MCF 10A (cell line): ENCODE measurements around the gene RBM20. TPM values are rescaled to one million over a fixed set of nuclear protein-coding genes. Genes with fewer than 3 reads are reported as not detected.

Source experiments
- BruUV-seq: library from RNA; stranded (reverse); fragments of 400-500 nt; replicated peaks from 2 replicates; lab custom pipeline; 2021; lab: Mats Ljungman, UMichigan
- CTCF ChIA-PET: fragments of 300-600 bp; sonication (Branson Sonifier 250); formaldehyde crosslinking; extraction: SDS; loops from one replicate; lab custom pipeline; 2021; ENCODE audit warnings: antibody characterized with exemption, inconsistent platforms; lab: Yijun Ruan, JAX
- POLR2A ChIA-PET: fragments of 300-600, 350-650 bp; sonication (Branson Sonifier 250); formaldehyde crosslinking; extraction: SDS; loops from one replicate; lab custom pipeline; 2020; ENCODE audit warnings: antibody characterized with exemption, inconsistent platforms; lab: Yijun Ruan, JAX
- DNase-seq: peaks from one replicate; pipeline ENCODE4 v3.0.0-alpha.2; 2018; ENCODE audit not compliant: unreplicated experiment
- H3K27ac Mint-ChIP-seq: one replicate; pipeline ENCODE4 v1.8.0; 2022; ENCODE audit warnings: mild to moderate bottlenecking, low read depth, mixed read lengths; ENCODE audit not compliant: unreplicated experiment
- H3K27me3 Mint-ChIP-seq: one replicate; pipeline ENCODE4 v1.8.0; 2022; ENCODE audit warnings: mixed read lengths; ENCODE audit not compliant: insufficient read depth, unreplicated experiment
- H3K36me3 Mint-ChIP-seq: one replicate; pipeline ENCODE4 v1.8.0; 2022; ENCODE audit warnings: mild to moderate bottlenecking, moderate library complexity, mixed read lengths; ENCODE audit not compliant: insufficient read depth, unreplicated experiment
- H3K4me1 Mint-ChIP-seq: one replicate; pipeline ENCODE4 v1.8.0; 2022; ENCODE audit warnings: mixed read lengths; ENCODE audit not compliant: insufficient read depth, unreplicated experiment
- H3K4me3 Mint-ChIP-seq: one replicate; pipeline ENCODE4 v1.8.0; 2022; ENCODE audit warnings: mild to moderate bottlenecking, moderate library complexity, mixed read lengths; ENCODE audit not compliant: unreplicated experiment
- H3K9me3 Mint-ChIP-seq: one replicate; pipeline ENCODE4 v1.8.0; 2022; ENCODE audit warnings: mixed read lengths; ENCODE audit not compliant: unreplicated experiment
- intact Hi-C: fragments of 100-400 bp; cut with micrococcal nuclease; formaldehyde crosslinking; loops from 2 replicates; pipeline ENCODE4 v1.14.1; 2022
- total RNA-seq: library from RNA; stranded (reverse); gene quantifications from 2 replicates; pipeline ENCODE4 v1.2.3, GENCODE V29; 2022
- TF ChIP-seq, protein P1 (sequence below): fragments of 200-600 bp; IDR thresholded peaks from one replicate; pipeline ENCODE4 v1.8.0; 2022; ENCODE audit warnings: antibody characterized with exemption, mild to moderate bottlenecking; ENCODE audit not compliant: unreplicated experiment

RBM20 gene
- total RNA-seq, 1 experiment from 2014 or later: not detected

DNA sequence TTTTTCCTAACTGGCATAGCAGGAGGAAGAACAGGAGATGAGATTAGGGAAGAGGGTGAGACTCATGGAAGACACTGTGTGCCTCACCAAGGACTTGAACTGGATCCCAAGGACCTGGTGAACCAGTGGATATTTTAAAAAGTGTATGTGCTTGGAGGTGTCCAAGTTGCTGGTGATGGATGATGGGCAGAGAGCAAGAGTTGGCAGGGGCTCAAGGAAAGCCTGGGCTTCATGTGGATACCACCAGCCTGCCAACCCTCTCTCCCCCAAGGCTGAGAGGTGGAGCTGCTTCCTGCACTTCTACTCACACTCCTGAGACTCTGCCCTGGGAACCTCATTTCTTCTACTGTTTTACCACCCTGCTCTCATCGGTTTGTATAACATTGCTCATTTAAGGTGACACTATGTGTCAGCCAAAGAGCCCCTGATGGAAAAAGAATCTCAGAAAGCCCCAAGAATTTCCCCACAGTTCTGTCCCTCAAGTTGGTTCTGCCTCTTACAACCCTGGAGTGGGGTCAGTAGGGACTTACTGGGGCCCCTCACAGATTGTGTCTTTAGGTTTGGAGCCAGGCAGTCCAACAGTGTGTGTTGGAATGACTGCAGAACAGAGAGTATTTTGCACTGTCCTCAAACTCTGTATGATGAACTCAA, 171.3 kb downstream of the RBM20 start:
- Mint-ChIP-seq H3K36me3 (no peaks in the 10 kb centered on the region), H3K27ac (no peak overlapping the region), H3K27me3 (no peaks in the 10 kb centered on the region), H3K4me1 (peaks cover 4% of the 10 kb centered on the region), H3K4me3 (no peak overlapping the region), H3K9me3 (no peaks in the 10 kb centered on the region)
- intact Hi-C loops: no loop called here
- CTCF ChIA-PET: no interaction called here
- no TSS peak for BruUV-seq
- POLR2A ChIA-PET: no interaction called here
- no peak for DNase-seq
- TF ChIP-seq, protein P1, sequence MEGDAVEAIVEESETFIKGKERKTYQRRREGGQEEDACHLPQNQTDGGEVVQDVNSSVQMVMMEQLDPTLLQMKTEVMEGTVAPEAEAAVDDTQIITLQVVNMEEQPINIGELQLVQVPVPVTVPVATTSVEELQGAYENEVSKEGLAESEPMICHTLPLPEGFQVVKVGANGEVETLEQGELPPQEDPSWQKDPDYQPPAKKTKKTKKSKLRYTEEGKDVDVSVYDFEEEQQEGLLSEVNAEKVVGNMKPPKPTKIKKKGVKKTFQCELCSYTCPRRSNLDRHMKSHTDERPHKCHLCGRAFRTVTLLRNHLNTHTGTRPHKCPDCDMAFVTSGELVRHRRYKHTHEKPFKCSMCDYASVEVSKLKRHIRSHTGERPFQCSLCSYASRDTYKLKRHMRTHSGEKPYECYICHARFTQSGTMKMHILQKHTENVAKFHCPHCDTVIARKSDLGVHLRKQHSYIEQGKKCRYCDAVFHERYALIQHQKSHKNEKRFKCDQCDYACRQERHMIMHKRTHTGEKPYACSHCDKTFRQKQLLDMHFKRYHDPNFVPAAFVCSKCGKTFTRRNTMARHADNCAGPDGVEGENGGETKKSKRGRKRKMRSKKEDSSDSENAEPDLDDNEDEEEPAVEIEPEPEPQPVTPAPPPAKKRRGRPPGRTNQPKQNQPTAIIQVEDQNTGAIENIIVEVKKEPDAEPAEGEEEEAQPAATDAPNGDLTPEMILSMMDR: no peak

DNA sequence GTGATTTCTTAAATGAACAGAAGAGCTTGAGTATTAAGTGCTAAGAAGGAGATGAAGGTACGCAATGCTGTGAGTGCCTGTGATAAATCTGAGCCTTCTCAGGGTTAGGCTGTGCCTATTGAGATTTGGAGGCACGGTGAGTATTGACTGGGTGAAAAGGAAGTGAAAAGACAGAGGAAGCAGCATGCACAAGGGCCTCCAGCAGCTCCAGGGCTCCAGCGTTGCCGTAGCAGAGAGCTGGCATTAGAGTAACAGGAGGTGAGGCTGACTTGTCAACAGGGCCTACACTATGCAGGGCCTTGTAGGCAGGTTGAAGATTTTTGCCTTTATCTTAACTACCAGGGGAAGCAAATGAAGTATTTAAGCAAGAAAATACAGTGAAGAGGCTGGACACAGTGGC, 173.5 kb downstream of the RBM20 start:
- H3K27ac Mint-ChIP-seq: no peak overlapping the region
- TF ChIP-seq, protein P1: no peak
- intact Hi-C loops: no loop called here
- no TSS peak for BruUV-seq
- ChIA-PET POLR2A (interaction anchor here (1.4 kb wide), 1 partner anchor 14 kb away, joined by 5 read pairs; no protein-coding TSS in a partner anchor), CTCF (interaction anchor here (0.7 to 1.2 kb wide), 3 partner anchors 9 to 71 kb away, joined by 3 to 4 read pairs (median 3); no protein-coding TSS in a partner anchor)
- H3K27me3 Mint-ChIP-seq: no peaks in the 10 kb centered on the region
- no peaks in the 10 kb centered on the region for H3K36me3 Mint-ChIP-seq
- DNase-seq: no peak
- H3K9me3 Mint-ChIP-seq: no peaks in the 10 kb centered on the region
- H3K4me3 Mint-ChIP-seq: no peak overlapping the region
- peaks cover 4% of the 10 kb centered on the region for H3K4me1 Mint-ChIP-seq

DNA sequence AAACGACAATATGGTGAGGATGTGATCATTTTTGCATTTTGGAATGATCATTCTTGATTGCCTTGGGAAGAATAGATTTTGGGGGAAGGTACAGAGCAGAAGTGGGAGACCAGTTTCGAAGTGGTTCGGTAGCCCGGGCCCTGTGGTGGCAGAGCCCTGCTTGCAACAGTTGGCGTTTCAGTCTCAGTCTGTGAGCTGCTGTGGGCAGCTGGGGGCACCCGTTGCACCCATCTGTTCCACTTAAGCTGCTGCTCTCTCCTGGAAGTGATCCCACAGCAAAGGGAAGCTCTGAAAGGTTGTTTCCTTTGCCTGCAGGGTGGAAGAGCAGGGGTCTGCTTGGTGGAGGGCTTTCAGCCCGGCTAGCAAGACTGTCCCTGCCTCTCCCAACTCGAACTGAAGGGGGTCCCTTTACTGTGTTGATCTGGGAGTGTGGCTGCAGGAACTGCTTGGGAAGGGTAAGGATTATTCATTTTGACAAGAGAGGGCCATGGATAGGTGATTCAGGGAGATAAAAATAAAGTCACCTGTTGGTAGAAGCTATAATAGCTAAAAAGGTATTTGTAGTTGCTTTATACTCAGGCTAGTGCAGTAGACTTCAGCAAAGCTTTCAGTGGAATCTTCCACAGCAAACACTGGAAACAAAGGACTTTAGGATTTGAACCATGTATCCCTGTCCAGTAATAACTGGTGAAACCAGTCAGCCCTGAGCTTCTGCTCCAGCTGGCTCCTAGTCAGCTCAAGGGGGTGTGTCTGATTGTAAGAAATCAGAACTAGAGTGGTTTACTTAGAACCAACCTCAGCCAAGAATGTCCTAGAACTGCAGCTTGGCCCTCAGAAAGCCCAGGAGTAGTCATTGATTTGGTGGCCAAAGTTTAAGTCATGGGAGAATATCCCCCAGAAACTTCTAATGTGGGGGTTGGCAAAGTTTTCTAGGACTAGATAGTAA, 174.4 kb downstream of the RBM20 start:
- DNase-seq: no peak
- no peaks in the 10 kb centered on the region for H3K27me3 Mint-ChIP-seq
- CTCF ChIA-PET: interaction anchor here (0.7 to 0.9 kb wide), 4 partner anchors 14 to 19 kb away, joined by 3 to 5 read pairs (median 3); no protein-coding TSS in a partner anchor
- no peak overlapping the region for H3K27ac Mint-ChIP-seq
- BruUV-seq: no TSS peak
- intact Hi-C loops: no loop called here
- POLR2A ChIA-PET: interaction anchor here (0.7 to 1.4 kb wide), 3 partner anchors 12 to 23 kb away, joined by 3 to 5 read pairs (median 3); no protein-coding TSS in a partner anchor
- H3K9me3 Mint-ChIP-seq: no peaks in the 10 kb centered on the region
- TF ChIP-seq, protein P1: no peak
- no peak overlapping the region for H3K4me3 Mint-ChIP-seq
- H3K4me1 Mint-ChIP-seq: peaks cover 4% of the 10 kb centered on the region
- H3K36me3 Mint-ChIP-seq: no peaks in the 10 kb centered on the region
